ENCODE results near the gene FILIP1.

The FILIP1 gene

DNA sequence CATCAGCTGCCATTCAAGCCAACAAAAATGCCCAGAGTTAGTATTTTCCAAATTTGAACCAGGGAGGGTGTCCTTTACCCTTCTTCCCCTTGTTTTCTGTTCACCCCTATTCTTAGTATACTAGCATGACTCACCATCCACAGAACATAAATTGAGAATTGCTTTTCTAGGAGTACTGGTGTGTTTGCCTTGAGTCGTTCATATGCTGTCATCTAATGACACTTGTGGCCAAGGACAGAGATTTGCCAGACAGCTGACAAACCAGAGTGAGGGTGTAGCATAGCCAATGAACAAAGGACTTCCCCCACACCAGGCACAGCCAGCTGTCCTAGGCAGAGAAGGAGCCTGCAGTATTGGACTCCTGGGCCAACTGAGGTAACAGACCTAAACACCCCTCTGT is 62.2 kb downstream of the FILIP1 start:
- TF ChIP-seq, protein P1, sequence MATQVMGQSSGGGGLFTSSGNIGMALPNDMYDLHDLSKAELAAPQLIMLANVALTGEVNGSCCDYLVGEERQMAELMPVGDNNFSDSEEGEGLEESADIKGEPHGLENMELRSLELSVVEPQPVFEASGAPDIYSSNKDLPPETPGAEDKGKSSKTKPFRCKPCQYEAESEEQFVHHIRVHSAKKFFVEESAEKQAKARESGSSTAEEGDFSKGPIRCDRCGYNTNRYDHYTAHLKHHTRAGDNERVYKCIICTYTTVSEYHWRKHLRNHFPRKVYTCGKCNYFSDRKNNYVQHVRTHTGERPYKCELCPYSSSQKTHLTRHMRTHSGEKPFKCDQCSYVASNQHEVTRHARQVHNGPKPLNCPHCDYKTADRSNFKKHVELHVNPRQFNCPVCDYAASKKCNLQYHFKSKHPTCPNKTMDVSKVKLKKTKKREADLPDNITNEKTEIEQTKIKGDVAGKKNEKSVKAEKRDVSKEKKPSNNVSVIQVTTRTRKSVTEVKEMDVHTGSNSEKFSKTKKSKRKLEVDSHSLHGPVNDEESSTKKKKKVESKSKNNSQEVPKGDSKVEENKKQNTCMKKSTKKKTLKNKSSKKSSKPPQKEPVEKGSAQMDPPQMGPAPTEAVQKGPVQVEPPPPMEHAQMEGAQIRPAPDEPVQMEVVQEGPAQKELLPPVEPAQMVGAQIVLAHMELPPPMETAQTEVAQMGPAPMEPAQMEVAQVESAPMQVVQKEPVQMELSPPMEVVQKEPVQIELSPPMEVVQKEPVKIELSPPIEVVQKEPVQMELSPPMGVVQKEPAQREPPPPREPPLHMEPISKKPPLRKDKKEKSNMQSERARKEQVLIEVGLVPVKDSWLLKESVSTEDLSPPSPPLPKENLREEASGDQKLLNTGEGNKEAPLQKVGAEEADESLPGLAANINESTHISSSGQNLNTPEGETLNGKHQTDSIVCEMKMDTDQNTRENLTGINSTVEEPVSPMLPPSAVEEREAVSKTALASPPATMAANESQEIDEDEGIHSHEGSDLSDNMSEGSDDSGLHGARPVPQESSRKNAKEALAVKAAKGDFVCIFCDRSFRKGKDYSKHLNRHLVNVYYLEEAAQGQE (IDR thresholded peaks at IDR 0.05; ENCODE audit: insufficient read depth in 1 of 2, low read depth in 2 of 2, low read length in 2 of 2): no peak
- no peak; the same call in 1 of the 2 replicates for TF ChIP-seq SIN3A (IDR thresholded peaks at IDR 0.05; ENCODE audit: borderline replicate concordance, insufficient read depth, low read length)

- no peak for TF ChIP-seq TAF1 (IDR thresholded peaks at IDR 0.05; ENCODE audit: borderline replicate concordance, insufficient read depth, low read length)
- TF ChIP-seq SIN3A (IDR thresholded peaks at IDR 0.05; ENCODE audit: borderline replicate concordance, insufficient read depth, low read length): no peak
- TF ChIP-seq, protein P1 (IDR thresholded peaks at IDR 0.05; ENCODE audit: insufficient read depth in 1 of 2, low read depth in 2 of 2, low read length in 2 of 2): no peak
- TF ChIP-seq FOXP2 (optimal IDR thresholded peaks at IDR 0.05; ENCODE audit: borderline replicate concordance, extremely low read depth, extremely low read length, insufficient read depth): no peak
These were observed 62.8 kb downstream of the FILIP1 start for GRCh38 chr6:75430631-75431325.

- no peak for TF ChIP-seq FOXP2 (optimal IDR thresholded peaks at IDR 0.05; ENCODE audit: borderline replicate concordance, extremely low read depth, extremely low read length, insufficient read depth)
- TF ChIP-seq POLR2AphosphoS5 (IDR thresholded peaks at IDR 0.05; ENCODE audit: low read depth, low read length): no peak
- TF ChIP-seq, protein P1 (IDR thresholded peaks at IDR 0.05; ENCODE audit: insufficient read depth in 1 of 2, low read depth in 2 of 2, low read length in 2 of 2): no peak
- no peak for TF ChIP-seq TAF1 (IDR thresholded peaks at IDR 0.05; ENCODE audit: borderline replicate concordance, insufficient read depth, low read length)
- no peak for TF ChIP-seq SIN3A (IDR thresholded peaks at IDR 0.05; ENCODE audit: borderline replicate concordance, insufficient read depth, low read length)
These were observed 64.4 kb downstream of the FILIP1 start for GRCh38 chr6:75429061-75429703.

DNA sequence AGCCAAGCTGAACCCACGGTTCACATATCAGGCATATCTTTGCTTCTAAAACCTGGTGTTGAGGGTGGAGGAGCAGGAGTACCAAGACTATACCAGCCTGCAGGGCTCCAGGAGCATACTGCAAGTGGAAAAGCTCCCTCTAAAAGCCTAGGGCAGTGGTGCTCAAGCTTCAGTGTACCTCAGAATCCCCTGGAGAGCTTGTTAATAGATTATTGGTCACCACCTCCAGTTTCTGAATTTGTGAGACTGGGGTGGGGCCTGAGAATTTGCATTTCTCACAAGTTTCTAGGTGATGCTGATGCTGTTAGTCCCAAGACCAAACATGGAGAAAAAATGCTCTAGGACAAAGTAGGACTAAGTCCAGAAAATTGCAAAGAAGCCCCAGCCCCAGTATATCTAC is 65.4 kb downstream of the FILIP1 start:
- TF ChIP-seq TAF1 (IDR thresholded peaks at IDR 0.05; ENCODE audit: borderline replicate concordance, insufficient read depth, low read length) (no peak), POLR2AphosphoS5 (IDR thresholded peaks at IDR 0.05; ENCODE audit: low read depth, low read length) (no peak), SIN3A (IDR thresholded peaks at IDR 0.05; ENCODE audit: borderline replicate concordance, insufficient read depth, low read length) (no peak), FOXP2 (optimal IDR thresholded peaks at IDR 0.05; ENCODE audit: borderline replicate concordance, extremely low read depth, extremely low read length, insufficient read depth) (no peak)
- TF ChIP-seq, protein P1 (IDR thresholded peaks at IDR 0.05; ENCODE audit: insufficient read depth in 1 of 2, low read depth in 2 of 2, low read length in 2 of 2): no peak

All from PFSK-1 (cell line).